GM19463 (cell line): ENCODE results near the gene DNAAF3.
A peak's percentile ranks its signal among the peaks of the same experiment; 100 is the strongest.
"Not testable (repeated sequence)": the region's sequence is repeated elsewhere in the genome, so short reads cannot be mapped to it uniquely, and the experiment has no call there.

Experiments
- ATAC-seq: cut with Tn5 transposase; IDR thresholded peaks from one replicate; pipeline ENCODE4 v1.9.1; 2021; ENCODE audit warnings: mild to moderate bottlenecking, moderate library complexity; ENCODE audit not compliant: unreplicated experiment

Gene DNAAF3

GRCh38 chr19:55155784-55156183 is 10.6 kb downstream of the DNAAF3 start:
- not testable (repeated sequence) for ATAC-seq

DNA sequence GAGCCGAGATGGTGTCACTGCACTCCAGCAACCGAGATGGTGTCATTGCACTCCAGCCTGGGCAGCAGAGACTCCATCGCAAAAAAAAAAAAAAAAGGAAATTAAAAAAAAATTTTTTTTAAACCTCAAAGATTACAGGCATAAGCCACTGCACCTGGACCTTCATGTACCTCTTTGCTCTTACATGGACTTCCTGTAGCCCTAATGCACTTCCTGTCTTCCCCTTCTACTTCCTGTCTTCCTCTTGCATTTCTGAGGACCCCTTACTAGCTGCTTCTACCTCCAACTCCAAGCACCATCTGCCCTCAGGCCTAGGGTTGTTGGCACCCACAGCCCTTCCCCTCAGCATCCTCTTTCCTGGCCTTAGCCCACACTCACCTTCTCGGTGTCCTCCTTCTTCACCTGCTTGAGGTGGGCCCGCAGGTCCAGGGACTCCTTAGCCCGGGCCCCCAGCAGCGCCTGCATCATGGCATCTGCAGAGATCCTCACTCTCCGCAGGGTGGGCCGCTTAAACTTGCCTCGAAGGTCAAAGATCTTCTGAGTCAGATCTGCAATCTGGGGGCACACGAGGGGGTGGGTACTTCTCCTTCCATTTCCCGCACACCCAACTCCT is 12.7 kb downstream of the DNAAF3 start:
- no peak for ATAC-seq

- ATAC-seq = no peak
Observed at GRCh38 chr19:55152017-55152416, 14.4 kb downstream of the DNAAF3 start.

- ATAC-seq = no peak
Observed at GRCh38 chr19:55149078-55150003, 17.1 kb downstream of the DNAAF3 start, which contains the start of gene TNNT1. TNNT1 (minus strand) TSS chr19:55149206; CDS start chr19:55147157, 2,049 bp downstream.

GRCh38 chr19:55147545-55148251 is 18.7 kb downstream of the DNAAF3 start:
- ATAC-seq = no peak

- no peak for ATAC-seq
Observed at GRCh38 chr19:55146705-55147273, 19.6 kb downstream of the DNAAF3 start.

GRCh38 chr19:55146078-55146704 is 20.2 kb downstream of the DNAAF3 start:
- ATAC-seq = no peak

- ATAC-seq = no peak
Observed at GRCh38 chr19:55145232-55145631, 21.2 kb downstream of the DNAAF3 start.

GRCh38 chr19:55141696-55142095 is 24.7 kb downstream of the DNAAF3 start:
- ATAC-seq = no peak

DNA sequence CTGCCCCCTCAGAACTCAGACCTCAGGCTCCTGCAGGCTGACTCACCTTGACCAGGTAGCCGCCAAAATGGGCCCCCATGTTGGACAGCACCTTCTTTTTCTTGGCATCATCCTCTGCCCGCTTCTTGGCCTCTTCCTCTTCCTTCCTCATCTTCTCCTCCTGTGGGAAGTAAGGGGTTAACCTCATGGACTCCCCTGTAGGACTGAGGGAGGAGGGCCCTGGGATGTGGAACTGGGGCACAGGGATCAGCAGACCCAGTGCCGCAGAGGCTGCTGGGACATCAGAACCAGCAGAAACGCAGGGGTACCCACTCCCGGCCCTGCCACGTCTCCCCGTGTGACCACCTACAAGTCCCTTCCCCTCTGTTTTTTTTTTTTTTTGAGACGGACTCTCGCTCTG is 28.5 kb downstream of the DNAAF3 start:
- ATAC-seq = no peak

DNA sequence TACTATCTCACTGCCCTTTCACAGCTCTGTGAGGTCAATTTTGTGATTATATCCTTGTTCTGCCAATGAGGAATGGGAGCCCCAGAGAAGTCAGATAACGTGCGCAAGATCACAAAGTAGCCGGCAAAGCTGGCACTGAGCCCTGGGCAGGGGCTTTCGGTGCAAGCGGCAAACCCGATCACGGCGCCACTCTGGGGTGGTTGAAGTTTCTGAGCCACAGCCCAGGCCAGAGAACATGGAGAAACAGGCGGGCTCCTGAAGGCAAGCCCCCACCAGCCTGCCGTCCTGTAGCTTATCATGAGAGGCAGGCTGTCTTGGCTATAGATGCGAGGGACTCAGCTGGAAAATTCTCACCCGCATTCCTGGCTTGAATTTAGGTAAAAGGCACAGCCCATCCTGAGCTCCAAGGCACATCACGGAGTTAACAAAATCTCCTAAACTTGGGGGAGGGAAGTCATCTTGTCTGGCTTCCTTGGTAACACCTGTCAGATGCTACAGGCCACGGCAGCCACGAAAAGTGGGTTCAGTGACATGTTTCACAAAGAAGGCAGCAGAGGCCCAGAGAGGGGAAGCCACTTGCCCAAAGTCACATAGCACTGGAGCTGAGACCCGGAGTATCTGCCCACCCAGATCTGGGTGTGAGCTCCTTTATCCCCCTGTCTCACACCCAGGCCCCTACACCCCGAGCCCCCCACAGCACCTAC is 29.9 kb downstream of the DNAAF3 start:
- no peak for ATAC-seq

DNA sequence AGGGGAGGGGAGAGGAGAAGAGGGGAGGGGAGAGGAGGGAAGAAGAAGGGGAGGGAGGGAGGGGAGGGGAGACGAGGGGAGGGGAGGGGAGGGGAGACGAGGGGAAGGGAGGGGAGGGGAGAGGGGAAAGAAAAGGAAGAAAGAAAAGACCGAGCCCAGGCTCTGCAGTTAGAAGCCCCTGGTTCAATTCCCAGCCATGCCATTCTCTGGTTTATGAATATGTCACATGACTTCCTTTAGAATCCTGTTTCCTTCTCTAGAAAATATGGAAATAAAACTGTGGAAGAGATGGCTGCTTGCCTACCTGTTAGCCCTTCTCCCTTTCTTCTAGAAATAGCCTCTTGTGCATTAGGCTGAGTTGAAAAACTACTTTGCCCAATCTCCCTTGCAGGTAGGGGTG is 31.7 kb downstream of the DNAAF3 start:
- ATAC-seq = no peak

DNA sequence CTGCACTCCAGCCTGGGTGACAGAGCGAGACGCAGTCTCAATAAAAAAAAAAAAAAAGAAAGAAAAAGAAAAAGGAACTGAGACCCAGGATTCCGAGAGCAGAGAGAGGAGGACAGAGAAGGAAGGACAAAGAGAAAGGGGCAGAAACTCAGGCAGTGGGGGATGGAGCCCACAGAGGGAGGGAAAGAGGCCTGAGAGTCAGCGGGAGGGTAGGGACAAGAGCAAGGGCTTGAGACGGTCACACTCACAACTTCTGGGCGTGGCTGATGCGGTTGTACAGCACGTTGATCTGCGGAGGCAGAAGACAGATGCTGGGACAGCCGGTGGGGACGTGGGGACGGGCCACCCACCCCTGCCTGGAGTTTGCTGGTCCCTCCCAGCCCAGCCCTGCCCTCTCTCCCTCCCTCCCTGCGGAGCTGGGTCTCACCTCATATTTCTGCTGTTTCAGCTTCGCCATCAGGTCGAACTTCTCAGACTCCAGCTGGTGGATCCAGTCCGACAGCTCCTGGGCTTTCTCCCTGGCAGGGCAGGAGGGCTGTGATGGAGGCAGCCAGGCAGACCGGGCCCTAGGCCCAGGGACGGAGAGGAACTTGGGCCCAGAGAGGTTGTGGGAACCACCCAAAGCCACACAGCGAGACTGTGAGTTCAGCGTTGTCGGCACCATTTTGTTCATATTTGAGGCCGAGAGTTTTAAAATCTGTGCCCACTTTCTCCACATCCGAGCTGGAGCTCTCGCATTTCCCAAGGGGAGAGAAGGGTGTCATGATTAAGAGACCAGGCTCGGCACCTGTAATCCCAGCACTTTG is 32.6 kb downstream of the DNAAF3 start:
- ATAC-seq = no peak

DNA sequence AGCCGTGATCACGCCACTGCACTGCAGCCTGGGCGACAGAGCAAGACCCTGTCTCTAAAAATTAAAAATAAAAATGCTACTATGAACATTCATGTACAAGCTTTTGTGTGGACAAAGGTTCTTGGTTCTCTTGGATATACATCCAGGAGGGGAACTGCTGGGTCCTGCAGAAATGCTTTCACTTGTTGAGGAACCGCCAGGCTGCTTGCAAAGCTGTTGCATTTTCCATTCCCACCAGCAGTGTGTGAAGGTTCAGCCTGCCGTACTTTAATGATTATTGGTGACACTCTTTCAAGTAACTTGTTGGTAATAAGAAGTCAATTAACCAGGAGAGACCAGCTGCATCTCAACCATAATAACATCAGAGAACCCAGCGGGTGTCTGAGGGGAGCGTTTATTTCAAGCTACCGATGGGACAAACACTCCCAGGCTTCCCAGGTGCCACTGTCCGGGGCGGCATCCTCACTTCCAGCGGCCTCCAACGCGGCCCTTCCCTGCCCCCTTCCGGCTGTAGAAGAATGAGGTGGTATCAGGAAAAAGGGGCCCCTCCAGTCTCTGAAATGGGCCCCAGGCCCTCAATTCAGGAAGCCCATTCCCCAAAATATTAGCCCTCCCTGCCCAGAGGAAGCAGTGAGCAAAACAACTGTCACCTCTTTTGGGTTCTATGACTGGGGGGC is 33.8 kb downstream of the DNAAF3 start:
- ATAC-seq = no peak

DNA sequence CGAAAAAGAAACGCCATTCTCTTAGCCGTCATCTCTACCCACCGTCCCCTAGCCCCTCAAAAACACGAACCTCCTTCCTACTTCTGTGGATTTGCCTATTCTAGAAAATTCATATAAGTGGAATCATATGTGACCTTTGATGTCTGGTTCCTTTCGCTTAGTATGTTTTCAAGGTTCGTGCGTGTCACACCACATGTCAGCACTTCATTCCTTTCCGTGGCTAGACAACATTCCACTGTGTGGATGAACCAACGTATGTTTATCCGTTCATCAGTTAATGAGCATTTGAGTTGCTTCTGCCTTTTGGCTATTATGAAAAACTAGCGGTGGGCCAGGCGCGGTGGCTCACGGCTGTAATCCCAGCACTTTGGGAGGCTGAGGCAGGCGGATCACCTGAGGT is 35.0 kb downstream of the DNAAF3 start:
- ATAC-seq = no peak

DNA sequence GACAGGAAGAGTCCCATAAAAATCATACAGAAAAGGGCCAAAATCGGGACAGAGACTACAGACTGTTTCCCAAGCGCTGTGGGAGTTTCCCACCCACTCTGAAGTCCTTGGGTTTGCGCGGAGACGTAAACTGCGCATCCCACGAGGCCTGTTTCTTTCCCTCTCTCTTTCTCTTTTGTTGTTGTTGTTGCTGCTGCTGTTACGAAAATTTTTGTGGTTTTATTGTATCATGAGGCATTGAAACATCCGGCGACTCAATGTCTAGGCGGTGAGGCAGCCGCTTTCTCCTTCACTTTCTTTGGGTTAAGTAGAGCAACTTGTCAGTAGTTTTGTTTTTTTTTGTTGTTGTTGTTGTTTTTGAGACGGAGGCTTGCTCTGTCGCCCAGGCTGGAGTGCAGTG is 47.4 kb downstream of the DNAAF3 start:
- no peak for ATAC-seq

- no peak for ATAC-seq
Observed at GRCh38 chr19:55118401-55118991, 47.9 kb downstream of the DNAAF3 start.

GRCh38 chr19:55117663-55118391 is 48.6 kb downstream of the DNAAF3 start:
- ATAC-seq = peak; percentile 92
